HG03354 (cell line): ENCODE measurements around the gene SHB.
"Not testable (repeated sequence)": the region's sequence is repeated elsewhere in the genome, so short reads cannot be mapped to it uniquely, and the experiment has no call there.

Experiments used
- ATAC-seq: cut with Tn5 transposase; IDR thresholded peaks from one replicate; pipeline ENCODE4 v1.9.1; 2021; ENCODE audit warnings: mild to moderate bottlenecking; ENCODE audit not compliant: unreplicated experiment, poor library complexity, severe bottlenecking

SHB gene

DNA sequence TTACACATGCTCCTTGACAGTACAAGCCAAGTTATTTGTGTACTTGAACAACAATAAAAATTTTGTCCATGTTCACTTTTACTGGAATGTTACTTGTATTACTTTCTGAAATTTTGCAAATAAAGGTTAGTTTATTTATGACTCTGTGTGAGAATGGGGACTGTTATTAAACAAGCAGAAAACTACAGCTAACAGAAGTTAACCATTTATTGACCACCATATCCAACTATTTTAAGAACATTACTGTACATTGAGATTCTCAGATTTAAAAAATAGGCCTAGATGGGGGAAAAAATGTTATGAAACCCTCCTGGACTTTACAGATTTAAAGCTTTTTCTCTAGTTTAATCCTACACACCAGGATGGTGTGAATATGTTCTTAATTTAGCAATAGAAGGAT lies 166.9 kb downstream of the SHB start:
- ATAC-seq, result no peak

- no peak for ATAC-seq
These were observed 170.0 kb downstream of the SHB start for GRCh38 chr9:37899041-37899440.

DNA sequence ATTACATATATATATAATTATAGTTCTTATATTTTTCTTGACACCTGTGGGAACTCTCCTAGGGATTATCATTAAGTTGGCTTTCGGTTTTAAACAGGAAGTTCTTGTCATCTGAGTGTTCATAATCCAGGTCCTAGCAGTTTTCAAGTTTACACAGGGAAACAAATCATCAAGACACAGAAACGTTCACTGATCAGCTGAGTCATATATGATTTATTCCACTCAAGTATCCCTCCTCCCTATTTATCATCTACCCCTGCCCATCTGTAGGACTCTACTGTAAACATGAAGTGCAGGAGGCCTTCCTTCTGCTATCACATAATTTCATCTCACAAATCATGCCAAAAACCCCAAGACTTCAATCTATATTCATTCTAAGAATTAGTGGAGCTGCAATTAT lies 171.4 kb downstream of the SHB start:
- ATAC-seq, result no peak

DNA sequence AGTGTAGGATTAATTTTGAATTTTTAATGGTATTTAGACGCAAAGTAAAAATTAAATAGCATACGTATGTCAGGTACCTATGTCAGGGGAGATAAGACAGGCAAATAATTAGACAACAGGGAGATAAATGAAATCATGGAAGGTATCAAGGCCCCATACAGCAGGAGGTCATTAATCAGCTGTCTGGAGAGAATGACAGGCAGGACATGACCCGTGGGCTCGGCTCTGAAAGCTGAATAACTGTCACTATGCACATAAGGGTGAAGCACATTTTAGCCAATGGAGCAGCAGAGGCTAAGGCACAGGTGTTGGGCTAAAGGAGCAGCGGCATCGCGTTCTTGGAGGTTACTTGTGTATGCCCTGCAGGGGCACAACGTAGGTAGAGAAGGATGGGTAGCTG lies 177.0 kb downstream of the SHB start:
- ATAC-seq, result no peak

DNA sequence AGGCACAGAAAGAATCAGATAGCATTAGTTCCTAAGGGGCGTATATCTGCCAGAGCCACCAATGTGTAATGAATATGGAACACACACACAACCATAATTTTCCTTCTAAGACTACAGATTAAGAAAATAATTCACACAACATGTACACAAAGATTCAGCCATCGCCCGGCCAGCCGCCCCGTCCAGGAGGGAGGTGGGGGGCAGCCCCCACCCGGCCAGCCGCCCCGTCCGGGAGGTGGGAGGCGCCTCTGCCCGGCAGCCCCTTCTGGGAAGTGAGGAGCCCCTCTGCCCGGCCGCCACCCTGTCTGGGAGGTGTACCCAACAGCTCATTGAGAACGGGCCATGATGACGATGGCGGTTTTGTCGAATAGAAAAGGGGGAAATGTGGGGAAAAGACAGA lies 178.0 kb downstream of the SHB start:
- ATAC-seq, result not testable (repeated sequence)

GRCh38 chr9:37889536-37889935 lies 179.5 kb downstream of the SHB start:
- ATAC-seq, result no peak

- not testable (repeated sequence) for ATAC-seq
These were observed 180.9 kb downstream of the SHB start for GRCh38 chr9:37887977-37888583.

DNA sequence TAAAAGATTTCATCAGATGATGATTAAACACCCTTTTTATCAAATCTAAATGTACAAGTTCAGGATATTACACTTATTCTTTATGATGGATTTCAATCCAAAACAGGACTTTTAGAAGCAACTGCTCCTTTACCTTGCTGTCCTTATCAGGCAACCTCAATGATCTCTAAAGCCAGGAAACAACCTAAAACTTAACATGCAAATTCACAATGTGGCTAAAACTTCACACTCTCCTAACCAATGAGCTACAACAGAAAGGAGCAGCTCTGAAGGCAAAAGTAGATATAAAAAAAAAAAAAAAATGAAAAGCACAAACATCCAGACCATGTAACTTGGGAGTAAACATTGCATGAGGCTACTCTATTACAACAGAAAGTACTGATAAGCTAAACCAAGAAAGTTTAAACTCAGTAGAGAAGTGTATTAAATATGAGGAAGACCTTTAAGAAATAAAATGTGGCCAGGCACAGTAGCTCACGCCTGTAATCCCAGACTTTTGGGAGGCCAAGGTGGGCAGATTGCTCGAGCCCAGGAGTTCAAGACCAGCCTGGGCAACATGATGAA lies 188.0 kb downstream of the SHB start:
- no peak for ATAC-seq

- ATAC-seq, result no peak
These were observed 192.7 kb downstream of the SHB start for GRCh38 chr9:37876376-37876775.

DNA sequence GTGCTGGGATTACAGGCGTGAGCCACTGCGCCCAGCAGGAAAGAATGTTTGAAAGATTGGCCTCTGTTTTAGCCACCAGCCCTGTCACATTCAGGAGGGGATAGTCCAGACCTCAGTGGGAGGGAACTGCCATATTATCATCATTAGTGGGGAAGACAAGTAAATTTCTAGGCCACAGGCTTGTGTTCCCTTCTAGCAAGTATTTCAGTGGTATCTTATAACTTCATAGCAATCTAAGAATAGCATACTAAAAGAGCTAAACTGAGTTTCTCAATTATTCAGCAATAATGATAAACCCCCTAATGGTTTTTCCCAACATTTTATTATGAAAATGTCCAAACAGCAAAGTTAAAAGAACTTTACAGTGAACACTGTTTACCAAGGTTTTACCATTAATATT lies 195.1 kb downstream of the SHB start:
- ATAC-seq, result no peak

DNA sequence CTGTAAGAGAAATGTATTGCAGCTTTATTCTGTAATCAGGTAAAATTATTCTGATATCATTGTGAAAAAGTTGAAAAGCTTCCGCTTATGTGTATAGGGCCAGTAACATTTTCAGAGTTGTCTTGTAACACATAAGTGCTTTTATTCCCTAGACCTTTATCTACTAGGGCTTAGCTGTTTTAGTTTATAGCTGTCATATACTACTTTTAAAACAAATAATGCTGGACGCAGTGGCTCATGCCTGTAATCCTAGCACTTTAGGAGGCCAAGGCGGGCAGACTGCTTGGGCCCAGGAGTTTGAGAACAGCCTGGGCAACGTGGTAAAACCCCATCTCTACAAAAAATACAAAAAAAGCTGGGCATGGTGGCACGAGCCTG lies 198.2 kb downstream of the SHB start:
- no peak for ATAC-seq

DNA sequence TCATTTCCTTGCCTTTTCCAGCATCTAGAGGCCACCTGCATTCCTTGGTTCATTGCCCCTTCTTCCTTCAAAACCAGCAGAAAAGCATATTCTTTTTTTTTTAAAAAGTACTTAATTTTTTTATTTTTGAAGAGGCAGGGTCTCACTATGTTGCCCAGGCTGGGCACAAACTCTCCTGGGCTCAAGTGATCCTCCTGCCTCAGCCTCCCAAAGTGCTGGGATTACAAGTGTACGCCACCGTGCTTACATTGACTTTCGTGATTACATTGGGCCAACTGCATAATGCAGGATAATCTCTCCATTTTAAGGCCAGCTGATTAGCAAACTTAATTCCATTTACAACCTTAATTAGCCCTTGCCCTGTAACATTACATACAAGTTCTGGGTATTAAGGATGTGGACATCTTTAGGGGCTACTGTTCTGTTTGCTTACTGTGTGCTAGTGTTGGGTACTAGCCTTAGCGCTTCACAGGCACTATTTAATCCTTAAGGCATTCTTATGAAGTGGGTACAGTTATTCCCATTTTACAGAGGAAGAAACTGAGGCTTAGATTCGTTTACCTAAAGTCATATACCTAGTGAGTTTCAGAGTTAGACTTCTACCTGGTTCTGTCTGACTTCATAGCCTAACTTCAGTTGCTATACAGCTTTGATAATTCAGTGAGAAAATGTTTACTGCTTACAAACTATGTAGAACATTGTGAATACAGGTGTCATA lies 198.8 kb downstream of the SHB start:
- ATAC-seq, result no peak
